HG03039 (cell line): Measurements from ENCODE around the gene MNAT1.
"Not testable (repeated sequence)": the region's sequence is repeated elsewhere in the genome, so short reads cannot be mapped to it uniquely, and the experiment has no call there.

ENCODE experiments used
- ATAC-seq: cut with Tn5 transposase; IDR thresholded peaks from one replicate; pipeline ENCODE4 v1.9.1; 2021; ENCODE audit warnings: mild to moderate bottlenecking, moderate library complexity; ENCODE audit not compliant: unreplicated experiment

MNAT1 gene

DNA sequence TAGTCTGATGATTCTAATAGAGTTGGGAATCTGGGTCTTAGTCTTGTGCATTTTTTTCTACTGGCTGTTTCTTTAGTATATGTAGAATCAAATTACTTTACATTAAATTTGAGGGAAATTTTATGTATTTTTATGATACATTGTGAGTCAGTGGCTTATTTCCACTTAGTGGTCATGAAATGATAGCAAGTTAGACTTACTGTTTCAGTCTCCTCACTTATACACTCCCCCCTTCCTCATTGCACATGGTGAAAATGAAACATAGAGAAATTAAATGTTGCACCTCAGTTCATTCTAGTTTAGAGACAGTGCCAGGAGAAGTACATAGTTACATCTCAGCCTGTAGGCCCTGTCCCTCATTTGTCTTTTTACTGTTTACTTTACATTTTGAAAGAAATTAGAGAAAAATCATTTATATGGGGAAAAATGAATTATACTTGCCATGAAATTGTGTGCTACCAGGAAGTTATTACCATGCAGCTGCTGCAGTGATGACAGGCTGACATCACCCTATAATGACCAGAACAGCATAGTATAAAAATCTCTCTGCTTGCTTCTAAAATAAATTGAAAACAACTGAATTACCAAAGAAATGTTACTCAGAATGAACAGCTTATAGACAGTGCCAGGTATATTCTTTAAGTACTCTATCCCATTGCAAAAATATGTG, 133.1 kb downstream of the MNAT1 start:
- ATAC-seq, result no peak

DNA sequence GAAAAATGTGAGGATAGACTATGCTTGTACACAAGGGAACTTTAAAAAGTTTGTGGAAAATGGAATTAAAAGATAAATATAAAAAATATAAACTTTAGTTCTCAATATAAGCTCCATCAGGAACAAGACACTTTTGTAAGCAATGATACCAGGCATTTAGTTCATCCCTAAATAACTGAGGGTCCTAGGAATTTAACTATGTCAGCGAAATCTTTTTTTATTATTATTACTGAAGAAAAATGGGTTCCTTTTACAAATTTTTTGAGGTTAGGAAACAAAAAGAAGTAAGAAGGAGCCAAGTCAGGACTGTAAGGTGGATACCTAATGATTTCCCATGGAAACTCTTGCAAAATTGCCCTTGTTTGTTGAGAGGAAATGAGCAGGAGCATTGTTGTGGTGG, 143.6 kb downstream of the MNAT1 start:
- ATAC-seq, result no peak

DNA sequence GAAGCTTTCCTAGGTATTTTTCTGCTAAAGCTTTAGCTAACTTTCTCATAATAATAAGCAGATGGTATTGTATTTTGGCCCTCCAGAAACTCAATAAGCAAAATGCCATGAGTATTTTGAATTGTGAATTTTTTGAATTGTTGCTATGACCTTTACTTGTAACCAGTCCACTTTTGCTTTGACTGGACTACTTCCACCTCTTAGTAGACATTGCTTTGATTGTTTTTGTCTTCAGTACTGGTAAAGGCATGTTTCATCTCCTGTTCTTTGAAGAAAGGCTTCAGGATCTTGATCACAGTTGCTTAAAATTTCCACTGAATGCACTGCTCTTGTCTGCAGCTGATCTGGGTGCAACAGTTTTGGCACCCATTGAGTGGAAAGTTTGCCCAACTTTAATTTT, 144.0 kb downstream of the MNAT1 start:
- no peak for ATAC-seq

DNA sequence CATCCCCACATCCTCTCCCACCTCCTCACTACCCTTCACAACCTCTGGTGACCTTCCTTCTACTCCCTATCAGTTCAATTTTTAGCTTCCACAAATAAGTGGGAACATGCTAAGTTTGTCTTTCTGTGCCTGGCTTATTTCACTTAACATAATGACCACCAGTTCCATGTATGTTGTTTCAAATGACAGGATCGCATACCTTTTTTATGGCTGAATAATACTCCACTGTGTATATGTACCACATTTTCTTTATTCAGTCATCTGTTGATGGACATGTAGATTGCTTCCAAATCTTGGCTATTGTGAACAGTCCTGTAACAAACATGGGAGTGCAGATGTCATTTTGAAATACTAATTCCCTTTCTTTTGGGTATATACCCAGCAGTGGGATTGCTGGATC, 147.7 kb downstream of the MNAT1 start:
- no peak for ATAC-seq

DNA sequence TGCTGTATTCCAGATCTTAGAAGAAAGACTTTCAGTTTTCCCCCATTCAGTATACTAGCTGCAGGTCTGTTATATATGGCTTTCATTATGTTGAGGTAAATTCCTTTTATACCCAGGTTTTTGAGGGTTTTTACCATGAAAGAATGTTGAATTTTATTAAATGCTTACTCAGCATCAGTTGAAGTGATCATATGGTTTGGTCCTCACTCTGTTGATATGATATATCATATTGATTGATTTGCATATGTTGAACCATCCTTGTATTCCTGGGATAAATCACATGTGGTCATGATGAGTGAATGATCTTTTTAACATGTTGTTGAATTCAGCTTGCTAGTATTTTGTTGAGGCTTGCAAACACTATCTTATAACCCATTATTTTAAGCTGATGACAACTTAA, 149.6 kb downstream of the MNAT1 start:
- ATAC-seq, result no peak

DNA sequence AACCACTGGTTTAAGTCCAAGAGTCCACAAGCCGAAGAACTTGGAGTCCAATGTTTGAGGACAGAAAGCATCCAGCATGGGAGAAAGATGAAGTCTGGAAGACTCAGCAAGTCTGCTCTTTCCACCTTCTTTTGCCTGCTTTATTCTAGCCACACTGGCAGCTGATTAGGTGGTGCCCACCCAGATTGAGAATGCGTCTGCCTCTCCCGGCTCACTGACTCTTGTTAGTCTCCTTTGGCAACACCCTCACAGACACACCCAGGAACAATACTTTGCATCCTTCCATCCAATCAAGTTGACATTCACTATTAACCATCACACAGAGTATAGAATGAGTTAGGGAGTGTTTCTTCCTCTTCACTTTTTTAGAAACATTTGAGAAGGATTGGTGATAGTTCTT, 156.1 kb downstream of the MNAT1 start:
- not testable (repeated sequence) for ATAC-seq

DNA sequence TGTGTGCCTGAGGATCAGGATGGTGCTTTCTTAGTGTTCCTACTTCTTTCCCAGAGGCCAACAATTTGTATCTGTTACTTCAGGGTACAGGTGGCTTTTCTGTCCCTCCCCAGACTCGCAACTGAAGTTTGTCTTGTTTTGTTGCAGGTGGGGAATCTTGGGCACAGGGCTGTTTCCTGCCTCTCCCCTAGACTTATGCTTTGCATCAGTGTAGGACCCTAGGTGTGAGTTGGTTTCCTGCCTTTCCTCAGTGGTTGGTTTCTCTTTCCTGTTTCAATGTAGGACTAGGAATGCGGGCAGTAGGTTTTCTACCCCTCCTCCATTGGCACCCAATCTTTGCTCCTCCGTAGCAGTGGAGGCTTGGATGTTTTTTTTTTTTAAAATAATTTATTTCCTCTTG, 159.3 kb downstream of the MNAT1 start:
- ATAC-seq, result no peak

DNA sequence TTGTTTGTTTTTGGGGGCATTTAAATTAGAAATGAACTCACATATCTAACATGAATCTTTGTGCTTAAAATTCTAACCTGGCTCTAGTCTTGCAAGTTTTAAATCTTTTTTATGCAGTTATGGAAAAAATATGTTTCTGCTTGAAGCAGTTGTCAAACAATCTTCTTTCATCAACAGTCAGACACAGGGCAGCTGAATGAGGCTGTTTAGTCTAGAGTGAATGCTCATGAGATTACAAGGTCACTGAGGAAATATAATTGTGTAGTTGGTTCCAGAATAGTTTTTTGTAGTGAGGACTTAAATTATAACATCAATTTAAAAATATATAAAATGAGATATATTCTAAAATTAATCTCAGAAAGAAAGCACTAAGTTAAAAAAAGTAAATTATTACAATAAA, 169.8 kb downstream of the MNAT1 start:
- ATAC-seq, result no peak

DNA sequence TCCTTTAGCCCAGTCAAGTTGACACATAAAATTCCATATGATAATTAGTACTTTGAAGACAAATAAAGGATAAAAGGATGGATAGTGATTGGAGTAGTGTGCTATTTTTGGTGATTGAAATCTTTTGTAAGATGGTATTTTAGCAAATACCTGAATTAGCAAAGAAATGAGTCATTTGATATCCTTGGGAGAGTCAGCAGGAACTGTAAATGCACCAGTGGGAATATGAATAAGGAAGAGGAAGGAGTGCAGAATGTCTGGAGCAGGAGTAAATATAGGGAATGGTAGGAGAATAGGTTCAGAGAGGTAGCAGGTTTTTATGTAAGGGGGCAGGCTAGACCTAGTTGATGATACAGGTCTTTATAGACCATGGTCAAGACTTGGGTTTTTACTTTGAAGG, 171.4 kb downstream of the MNAT1 start:
- ATAC-seq, result no peak

DNA sequence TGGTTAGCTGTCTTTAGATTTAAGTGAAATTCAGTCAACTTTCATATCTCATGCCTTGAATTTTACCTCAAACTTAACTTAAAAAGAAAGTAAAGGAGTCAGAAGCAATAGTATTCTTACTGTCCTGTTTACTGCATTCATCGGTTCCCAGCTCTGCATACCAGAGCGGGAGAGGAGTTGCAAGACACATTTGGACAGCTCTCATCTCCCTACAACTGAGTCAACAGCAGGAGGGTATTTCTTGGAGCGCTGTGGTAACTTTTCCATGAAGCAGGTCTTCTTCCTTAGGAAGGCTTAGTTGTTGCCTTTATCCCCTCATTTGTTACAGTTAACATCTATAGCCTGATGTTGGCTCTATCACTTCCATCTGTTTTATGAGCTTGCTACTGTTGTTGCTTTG, 181.2 kb downstream of the MNAT1 start:
- ATAC-seq, result no peak

DNA sequence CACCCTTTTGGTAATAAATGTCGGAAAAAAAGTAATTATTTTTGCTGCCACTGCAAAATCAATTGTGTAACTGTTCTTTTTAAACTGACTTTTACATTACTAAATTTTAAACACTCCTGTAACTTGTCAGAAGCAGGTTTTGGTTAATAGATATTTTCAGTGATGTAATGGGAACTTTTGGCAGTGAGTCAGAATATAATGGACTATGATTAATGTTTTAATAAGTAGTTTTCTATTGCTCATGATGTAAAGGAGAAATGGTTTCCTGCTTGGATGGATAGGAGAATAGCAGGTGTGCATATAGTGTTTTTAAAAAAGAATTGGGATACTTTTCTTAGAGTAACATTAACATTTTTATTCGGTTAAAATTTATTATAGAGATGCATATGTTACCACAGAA, 187.5 kb downstream of the MNAT1 start:
- no peak for ATAC-seq

DNA sequence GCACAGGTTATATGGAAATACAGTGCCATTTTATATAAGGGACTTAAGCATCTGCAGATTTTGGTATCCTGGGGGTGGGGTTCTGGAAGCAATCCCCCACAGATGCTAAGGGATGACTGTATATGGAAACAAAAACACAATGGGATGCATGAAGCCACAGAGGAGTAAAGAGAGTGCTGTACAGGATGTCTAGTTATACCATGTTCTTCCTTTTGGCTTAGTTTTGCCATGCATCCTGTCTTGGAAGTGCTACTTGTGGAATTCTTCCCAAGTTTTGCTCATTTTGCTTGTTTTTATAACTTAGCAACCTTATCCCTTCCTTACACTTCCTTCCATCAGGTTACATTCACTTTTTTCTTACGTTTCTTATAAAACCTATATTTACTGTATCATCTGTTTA, 190.7 kb downstream of the MNAT1 start:
- no peak for ATAC-seq

DNA sequence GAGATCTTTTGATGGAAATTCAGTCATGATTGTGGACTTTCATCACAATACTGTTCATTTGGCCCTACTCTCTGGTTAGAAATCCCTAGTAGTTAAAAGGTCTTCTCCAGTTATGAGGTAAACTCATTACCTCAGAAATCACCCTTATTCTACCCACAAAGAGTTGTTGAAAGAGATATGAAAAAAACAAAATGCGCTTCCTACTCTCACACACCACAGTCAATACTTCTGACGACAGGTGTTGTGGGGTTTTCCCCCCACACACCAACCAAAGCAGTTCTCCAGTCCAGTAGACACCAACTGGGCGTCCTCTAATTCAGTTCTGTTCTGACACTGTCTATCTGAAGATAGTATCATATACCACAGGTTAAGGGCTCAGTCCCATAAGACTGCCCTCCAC, 191.4 kb downstream of the MNAT1 start:
- ATAC-seq, result peak; percentile 96

DNA sequence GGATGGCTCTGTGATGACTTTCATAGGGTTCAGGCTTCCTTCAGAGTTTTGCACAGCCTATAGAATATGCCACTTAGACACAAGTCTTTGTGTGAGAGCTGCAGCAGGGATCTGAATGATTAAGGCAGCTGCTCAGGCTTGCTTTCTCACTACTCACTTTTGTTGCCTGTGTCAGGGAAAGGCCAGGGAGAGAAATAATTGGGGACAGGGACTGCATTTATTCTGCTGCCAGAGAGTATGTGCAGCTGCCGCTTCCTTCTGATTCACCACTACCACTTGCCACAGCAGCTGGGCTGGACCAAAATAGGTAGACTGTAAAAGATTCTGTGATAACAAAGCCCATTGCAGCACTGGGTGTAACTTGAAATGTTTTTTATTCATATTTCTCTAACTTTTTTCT, 196.7 kb downstream of the MNAT1 start:
- ATAC-seq, result no peak

DNA sequence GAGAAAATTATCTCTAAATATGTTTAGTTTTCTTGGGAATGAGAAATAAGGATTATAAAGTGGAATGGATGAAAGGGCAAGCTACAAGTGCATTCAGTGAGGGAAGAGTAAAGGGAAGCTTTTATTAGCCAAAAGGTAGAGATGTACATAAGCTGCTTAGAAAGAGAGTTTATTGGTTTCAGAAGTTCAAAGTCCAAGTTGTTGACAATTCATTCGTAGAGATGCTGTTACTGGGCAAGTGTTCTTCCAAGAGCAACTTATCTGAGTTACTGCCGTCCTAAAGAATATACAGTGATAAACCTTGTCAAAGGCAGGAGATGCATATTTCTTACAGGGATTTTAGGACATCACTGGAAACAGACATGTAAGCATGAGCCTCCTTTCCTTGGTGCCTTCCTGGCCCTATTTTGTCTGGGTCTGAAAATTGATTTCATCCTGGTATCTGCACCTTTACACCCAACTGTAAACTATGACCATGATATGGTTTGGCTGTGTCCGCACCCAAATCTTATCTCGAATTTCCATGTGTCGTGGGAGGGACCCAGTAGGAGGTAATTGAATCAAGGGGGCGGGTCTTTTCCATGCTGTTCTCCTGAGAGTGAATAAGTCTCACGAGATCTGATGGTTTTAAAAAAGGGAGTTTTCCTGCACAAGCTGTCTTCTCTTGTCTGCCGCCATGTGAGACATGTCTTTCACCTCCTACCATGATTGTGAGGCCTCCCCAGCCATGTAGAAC, 199.5 kb downstream of the MNAT1 start:
- ATAC-seq, result no peak

DNA sequence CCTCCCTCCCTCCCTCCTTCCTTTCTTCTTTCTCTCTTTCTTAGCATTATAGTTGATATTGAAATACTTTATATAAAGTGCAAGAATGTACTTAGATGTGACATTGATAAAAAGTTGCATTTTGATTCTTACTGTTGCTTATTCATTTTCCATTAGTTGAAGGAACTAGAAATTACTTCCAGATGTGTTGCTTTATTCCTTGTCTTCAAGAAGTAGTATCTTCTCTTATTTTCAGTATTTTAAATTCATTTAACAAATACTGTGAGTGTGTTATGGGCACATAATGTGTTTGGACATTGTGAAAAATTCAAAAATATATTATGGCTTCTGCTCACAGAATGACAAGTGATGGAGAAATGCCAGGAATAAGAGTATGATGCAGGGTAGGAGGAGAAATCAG, 200.8 kb downstream of the MNAT1 start:
- ATAC-seq, result no peak

DNA sequence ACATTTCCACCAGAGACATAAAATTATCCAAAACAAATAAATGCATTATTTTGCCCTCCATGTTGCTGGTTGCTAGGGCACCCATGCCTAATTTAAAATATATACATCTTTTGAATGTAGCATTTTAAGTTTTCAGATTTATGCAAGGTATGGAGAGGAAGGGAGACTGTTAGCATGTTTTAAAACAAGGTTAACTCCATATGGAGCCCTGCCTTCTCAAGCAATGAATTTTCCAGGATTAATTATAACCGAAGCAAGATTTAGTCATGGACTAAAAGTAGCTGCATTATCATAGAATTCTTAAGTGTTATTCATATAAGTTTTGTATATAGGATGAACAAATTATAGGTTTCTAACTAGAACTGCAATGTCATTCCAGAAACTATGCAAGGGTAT, 209.1 kb downstream of the MNAT1 start:
- ATAC-seq, result no peak

DNA sequence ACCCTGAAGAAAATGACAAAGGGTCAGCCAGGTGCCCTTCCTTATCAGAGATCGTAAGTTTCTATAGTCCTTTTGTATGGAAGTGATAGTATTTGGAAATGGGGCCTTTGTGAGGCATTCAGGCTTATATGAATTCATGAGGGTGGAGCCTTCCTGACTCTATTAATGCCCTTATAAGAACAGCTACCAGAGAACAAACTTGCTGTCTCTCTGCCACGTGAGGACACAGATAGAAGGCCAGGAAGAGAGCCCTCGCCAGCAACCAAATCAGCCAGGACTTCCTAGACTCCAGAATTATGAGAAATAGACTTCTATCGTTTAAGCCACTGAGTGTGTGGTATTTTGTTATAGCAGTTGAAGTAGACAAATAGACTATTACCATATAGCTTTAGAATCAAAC, 209.6 kb downstream of the MNAT1 start:
- ATAC-seq, result no peak

DNA sequence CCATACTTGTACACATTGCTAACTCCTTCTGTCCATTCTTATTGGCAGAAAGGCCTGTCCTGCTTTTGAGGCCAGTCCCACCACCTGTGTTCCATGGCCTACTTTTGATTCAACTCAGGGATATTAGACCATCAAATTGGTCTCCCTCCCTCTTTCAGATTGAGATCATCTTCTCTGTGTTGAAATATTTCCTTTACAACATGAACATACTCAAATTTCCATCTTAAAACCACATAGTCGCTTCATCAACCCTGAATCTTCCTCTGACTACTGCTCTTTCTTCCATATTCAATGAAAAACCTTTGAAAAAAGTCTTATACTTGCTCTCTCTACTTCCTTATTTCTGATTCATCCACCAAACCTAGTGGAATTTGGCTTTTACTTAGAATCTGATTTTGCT, 211.4 kb downstream of the MNAT1 start:
- no peak for ATAC-seq

DNA sequence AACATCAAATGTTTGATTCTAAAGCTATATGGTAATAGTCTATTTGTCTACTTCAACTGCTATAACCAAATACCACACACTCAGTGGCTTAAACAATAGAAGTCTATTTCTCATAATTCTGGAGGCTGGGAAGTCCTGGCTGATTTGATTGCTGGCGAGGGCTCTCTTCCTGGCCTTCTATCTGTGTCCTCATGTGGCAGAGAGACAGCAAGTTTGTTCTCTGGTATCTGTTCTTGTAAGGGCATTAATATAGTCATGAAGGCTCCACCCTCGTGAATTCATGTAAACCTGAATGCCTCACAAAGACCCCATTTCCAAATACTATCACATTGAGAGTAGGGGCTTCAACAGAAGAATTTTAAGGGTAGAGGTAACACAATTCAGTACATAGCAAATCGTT, 212.2 kb downstream of the MNAT1 start:
- no peak for ATAC-seq

DNA sequence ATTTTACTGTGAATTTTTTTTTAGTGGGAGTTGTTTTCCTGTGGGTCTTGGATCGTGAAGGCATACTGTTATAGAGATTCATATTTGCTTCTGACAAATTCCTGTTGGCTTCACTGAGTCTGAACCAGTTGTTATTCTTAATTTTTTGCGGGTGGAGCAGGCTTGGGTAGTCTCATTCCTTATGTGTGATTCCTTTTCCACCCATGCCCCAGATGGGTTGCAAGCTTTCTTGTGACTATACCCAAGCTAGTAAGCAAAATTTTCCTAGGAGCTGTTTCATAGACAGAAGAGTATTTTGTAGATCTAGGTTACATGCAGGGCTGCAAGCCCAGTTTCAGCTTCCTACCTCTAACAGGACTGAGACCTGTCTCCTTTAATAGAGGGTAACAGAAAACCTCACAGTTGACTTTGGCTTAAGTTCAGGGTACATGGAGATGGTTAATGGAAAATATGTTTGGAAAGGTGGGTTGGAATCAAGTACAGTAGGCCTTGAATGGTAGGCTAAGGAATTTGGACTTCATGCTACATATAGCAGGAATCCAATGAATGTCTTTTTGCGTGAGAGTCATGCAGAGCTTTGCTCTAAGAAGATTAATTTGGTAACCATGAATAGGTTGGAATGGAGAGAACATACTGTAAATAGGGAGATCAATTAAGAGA, 217.3 kb downstream of the MNAT1 start:
- no peak for ATAC-seq

DNA sequence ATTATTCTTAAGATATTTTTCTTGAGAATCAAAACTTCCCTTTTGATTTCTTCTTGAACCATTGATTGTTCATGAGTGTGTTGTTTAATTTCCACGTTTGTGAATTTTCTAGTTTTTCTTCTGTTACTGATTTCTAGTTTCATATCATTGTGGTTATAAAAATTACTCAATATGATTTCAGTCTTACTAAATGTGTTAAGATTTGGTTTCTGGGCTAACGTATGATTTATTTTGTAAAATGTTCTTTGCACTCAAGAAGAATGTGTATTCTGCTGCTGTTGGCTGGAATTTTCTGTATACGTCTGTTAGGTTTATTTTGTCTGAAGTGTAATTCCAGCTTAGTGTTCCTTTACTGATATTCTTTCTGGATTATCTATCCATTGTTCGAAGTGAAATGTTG, 221.6 kb downstream of the MNAT1 start:
- no peak for ATAC-seq
